Nephron (organoid): Measurements from ENCODE around the gene DAPL1.

Experiments
- H3K27ac Mint-ChIP-seq, 3 experiments: 2 replicates each; pipeline ENCODE4 v1.8.0; 2020; ENCODE audit warnings: mixed read lengths in 3 of 3, mild to moderate bottlenecking in 2 of 3, moderate library complexity in 1 of 3
- H3K27me3 Mint-ChIP-seq: 2 replicates; pipeline ENCODE4 v1.8.0; 2021; ENCODE audit warnings: low read depth, mild to moderate bottlenecking, moderate library complexity, mixed read lengths
- H3K36me3 Mint-ChIP-seq: 2 replicates; pipeline ENCODE4 v1.8.0; 2020; ENCODE audit warnings: low read depth, mixed read lengths
- H3K4me1 Mint-ChIP-seq: 2 replicates; pipeline ENCODE4 v1.8.0; 2020; ENCODE audit warnings: mixed read lengths
- H3K4me3 Mint-ChIP-seq, 3 experiments: 2 replicates each; pipeline ENCODE4 v1.8.0; 2020; ENCODE audit warnings: mild to moderate bottlenecking in 3 of 3, mixed read lengths in 3 of 3, moderate library complexity in 2 of 3
- H3K9me3 Mint-ChIP-seq: 2 replicates; pipeline ENCODE4 v1.8.0; 2020; ENCODE audit warnings: mixed read lengths
- TF ChIP-seq, protein P1 (sequence below), 3 experiments: fragments of 200-600 bp; sonication (generic); IDR thresholded peaks; one replicate each; pipeline ENCODE4 v1.5.0; 2021; ENCODE audit warnings: antibody characterized with exemption in 3 of 3; ENCODE audit not compliant: unreplicated experiment in 3 of 3

Gene DAPL1

DNA sequence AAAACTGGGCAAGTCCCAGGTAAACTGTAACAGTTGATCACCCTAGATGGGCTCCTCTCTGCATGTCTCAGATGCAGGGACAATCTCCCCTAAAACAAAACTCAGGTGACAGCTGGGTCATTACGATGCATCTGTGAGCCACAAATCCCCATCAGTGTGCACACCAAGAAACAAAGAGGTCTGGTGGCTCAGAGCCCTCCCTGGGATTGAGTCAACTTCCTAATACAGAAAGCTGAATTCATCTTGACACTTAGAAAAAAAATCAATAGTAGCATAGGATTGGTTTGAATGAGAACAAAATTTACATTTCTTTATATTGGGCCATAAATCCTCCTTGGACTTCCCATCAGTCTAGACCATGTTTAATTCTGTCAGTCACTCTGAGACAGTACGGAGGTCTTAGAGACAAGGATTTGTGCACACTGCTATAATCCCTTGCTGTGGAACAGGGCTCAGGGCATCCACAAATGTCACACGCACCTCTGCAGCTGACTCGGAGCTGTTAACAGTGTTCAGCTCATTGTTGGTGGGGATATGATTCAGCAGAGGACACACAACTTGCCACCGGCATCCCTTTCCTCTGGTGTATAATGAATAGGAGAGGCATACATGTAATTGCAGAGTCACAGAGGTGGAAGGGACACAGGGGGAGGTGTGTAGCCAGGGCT, 44.5 kb upstream of the DAPL1 start:
- H3K9me3 Mint-ChIP-seq = no peaks in the 10 kb centered on the region
- H3K4me3 Mint-ChIP-seq = no peak overlapping the region
- peaks cover 3% of the 10 kb centered on the region for H3K27me3 Mint-ChIP-seq
- peak overlapping the region in 1 of 3 experiments; percentile 27 for H3K27ac Mint-ChIP-seq
- no peaks in the 10 kb centered on the region for H3K36me3 Mint-ChIP-seq
- H3K4me1 Mint-ChIP-seq = peaks cover 42% of the 10 kb centered on the region
- TF ChIP-seq, protein P1, sequence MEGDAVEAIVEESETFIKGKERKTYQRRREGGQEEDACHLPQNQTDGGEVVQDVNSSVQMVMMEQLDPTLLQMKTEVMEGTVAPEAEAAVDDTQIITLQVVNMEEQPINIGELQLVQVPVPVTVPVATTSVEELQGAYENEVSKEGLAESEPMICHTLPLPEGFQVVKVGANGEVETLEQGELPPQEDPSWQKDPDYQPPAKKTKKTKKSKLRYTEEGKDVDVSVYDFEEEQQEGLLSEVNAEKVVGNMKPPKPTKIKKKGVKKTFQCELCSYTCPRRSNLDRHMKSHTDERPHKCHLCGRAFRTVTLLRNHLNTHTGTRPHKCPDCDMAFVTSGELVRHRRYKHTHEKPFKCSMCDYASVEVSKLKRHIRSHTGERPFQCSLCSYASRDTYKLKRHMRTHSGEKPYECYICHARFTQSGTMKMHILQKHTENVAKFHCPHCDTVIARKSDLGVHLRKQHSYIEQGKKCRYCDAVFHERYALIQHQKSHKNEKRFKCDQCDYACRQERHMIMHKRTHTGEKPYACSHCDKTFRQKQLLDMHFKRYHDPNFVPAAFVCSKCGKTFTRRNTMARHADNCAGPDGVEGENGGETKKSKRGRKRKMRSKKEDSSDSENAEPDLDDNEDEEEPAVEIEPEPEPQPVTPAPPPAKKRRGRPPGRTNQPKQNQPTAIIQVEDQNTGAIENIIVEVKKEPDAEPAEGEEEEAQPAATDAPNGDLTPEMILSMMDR (IDR thresholded peaks at IDR 0.05; ENCODE audit: unreplicated experiment in 3 of 3) = no peak

DNA sequence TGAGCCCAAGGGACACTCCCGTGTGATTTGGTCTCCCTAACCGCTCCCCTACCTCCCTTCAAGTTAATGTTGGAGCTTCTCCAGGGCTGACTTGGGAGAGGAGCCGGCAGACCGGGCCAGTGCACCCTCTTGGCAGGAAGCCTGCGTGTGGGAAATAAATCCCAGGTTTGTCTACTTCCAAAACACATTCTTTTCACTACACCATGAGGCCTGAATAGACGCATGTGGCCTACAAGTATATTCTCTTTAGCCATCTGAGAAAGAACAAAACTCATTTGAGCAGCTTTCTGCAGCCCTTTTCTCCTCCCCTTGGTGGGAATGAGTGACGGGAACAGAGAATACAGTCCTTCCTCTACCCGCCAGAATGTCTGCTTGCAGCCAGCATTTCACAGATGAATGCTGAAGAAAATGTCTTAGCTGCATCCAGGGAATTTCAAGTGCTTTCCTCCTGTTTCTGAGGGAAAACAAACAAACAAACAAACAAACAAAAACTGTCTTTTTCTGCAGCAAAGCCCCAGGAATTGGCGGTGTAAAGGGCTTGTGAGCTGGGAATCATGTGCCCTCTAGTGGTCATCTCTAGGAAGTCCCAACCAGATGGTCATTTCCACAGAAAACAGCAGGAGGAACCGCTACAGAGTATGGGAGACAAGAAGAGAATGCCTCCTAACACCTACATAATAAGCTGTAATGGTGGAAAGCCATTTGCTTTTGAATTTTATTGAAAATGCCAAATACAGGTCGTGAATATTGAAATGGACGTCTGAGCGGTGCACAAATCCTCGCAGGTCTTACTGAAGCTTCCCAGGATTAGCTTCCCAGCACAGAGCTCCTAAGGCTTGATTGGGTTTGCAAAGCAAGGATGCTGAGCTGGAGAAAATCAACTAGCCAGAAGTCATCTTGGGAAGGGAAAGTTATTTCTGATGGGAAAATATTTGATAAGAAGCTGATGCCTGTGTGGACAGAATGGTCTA, 41.2 kb upstream of the DAPL1 start:
- H3K27me3 Mint-ChIP-seq = peaks cover 4% of the 10 kb centered on the region
- peak overlapping the region; percentile 44 to 67 (median 61) for H3K4me3 Mint-ChIP-seq
- TF ChIP-seq, protein P1 (IDR thresholded peaks at IDR 0.05; ENCODE audit: unreplicated experiment in 3 of 3) = peak; percentile 89 to 93 (median 90)
- peaks cover 2% of the 10 kb centered on the region for H3K9me3 Mint-ChIP-seq
- H3K4me1 Mint-ChIP-seq = peaks cover 28% of the 10 kb centered on the region
- H3K27ac Mint-ChIP-seq = peak overlapping the region; percentile 72 to 85 (median 83)
- H3K36me3 Mint-ChIP-seq = no peaks in the 10 kb centered on the region

DNA sequence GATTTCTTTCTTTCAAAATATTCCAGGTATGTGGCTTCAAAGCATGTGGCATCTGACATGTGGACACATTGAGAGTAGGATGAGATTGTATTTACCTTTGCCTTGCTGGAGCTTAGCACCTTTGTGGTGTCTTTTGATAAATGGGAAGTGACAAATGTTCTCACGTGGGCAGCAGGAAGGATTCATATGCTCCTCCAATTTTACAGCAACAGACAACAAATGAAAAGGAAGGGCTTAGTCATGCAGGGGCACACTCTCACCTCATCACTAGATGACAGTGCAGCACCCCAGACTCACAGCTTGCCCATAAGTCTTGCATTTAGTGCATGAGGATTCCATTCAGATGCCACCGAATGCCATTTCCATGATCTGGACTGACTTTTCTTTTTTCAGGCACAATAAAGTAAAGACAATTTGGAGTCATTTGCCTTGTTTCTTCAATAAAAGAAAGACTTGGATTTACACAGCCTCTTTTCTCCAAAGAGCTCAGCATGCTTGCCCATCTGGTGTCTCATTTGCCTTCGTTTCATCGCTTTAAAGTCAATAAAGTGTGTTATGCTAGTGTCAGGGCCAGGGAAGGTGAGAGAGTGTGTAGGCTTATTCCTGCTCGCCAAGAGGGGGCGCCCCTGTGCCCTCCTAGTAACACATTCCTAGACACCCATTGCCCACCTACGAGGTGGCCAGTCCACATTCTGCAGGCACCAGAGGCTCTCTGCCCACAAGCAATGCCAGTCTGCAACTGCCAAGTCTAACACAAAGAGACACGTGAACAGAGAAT, 39.6 kb upstream of the DAPL1 start:
- no peak overlapping the region for H3K4me3 Mint-ChIP-seq
- no peaks in the 10 kb centered on the region for H3K36me3 Mint-ChIP-seq
- no peak overlapping the region for H3K27ac Mint-ChIP-seq
- H3K9me3 Mint-ChIP-seq = peaks cover 2% of the 10 kb centered on the region
- peaks cover 24% of the 10 kb centered on the region for H3K4me1 Mint-ChIP-seq
- TF ChIP-seq, protein P1 (IDR thresholded peaks at IDR 0.05; ENCODE audit: unreplicated experiment in 3 of 3) = peak in 1 of 3 experiments; percentile 29
- H3K27me3 Mint-ChIP-seq = peaks cover 4% of the 10 kb centered on the region

DNA sequence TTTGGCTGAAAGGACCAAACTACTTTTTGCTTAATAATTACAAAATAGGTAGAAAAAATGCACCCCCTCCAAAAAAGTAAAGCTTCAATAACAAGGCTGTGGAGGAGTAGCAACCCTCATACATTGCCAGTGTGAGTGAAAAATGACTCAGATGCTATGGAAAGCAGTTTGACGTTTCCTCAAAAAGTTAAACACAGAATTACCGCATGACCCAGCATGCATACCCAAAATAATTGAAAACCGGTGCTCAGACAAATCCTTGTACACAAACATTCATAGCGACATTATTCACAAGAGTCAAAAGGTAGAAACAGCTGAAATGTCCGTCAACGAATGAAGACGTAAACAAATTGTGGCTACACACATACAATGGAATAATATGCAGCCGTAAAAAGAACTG, 38.8 kb upstream of the DAPL1 start:
- H3K27ac Mint-ChIP-seq = no peak overlapping the region
- no peaks in the 10 kb centered on the region for H3K36me3 Mint-ChIP-seq
- H3K4me1 Mint-ChIP-seq = peaks cover 19% of the 10 kb centered on the region
- H3K27me3 Mint-ChIP-seq = peaks cover 4% of the 10 kb centered on the region
- TF ChIP-seq, protein P1 (IDR thresholded peaks at IDR 0.05; ENCODE audit: unreplicated experiment in 3 of 3) = no peak
- H3K9me3 Mint-ChIP-seq = peaks cover 2% of the 10 kb centered on the region
- H3K4me3 Mint-ChIP-seq = no peak overlapping the region

DNA sequence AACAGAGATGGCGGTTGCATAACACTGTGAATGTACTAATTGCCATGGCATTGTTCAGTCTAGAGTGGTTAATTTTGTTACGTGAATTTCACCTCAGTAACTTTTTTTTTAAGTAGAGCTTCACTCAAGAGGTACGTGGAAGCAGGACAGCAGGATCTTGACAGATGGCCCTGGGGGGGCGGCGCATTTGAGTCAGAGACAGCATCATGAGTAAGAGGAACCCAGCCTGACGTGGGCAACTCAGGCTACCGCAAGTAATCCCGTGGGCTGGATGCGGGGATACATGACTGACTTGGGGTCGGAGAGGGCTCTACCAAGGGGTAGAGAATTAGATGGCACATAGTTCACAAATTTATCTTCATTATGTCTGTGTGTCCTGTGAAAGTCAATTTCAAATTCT, 38.1 kb upstream of the DAPL1 start:
- H3K4me1 Mint-ChIP-seq = peaks cover 17% of the 10 kb centered on the region
- peaks cover 2% of the 10 kb centered on the region for H3K9me3 Mint-ChIP-seq
- no peak overlapping the region for H3K27ac Mint-ChIP-seq
- TF ChIP-seq, protein P1 (IDR thresholded peaks at IDR 0.05; ENCODE audit: unreplicated experiment in 3 of 3) = no peak
- no peaks in the 10 kb centered on the region for H3K36me3 Mint-ChIP-seq
- no peak overlapping the region for H3K4me3 Mint-ChIP-seq
- peaks cover 4% of the 10 kb centered on the region for H3K27me3 Mint-ChIP-seq
